ENCODE results near the gene SKIC2. TPM values are rescaled to one million over a fixed set of nuclear protein-coding genes. Genes with fewer than 3 reads are reported as not detected.
"Not testable (repeated sequence)": the region's sequence is repeated elsewhere in the genome, so short reads cannot be mapped to it uniquely, and the experiment has no call there.

SKIC2 gene
- polyA plus RNA-seq, 2 donors = 39.1 to 58.0 TPM

GRCh38 chr6:32008616-32009015, 49.6 kb downstream of the SKIC2 start:
- H3K36me3 ChIP-seq (ENCODE audit: control insufficient read depth in 2 of 2, insufficient read depth in 2 of 2, low read length in 1 of 2); H3K4me3 ChIP-seq (ENCODE audit: low read depth in 1 of 2, low read length in 2 of 2); H3K27ac ChIP-seq (ENCODE audit: low read depth in 2 of 2, low read length in 1 of 2); H3K4me1 ChIP-seq (ENCODE audit: control insufficient read depth in 2 of 2, insufficient read depth in 2 of 2, low read length in 1 of 2); H3K9me3 ChIP-seq (ENCODE audit: control insufficient read depth in 2 of 2, insufficient read depth in 1 of 2, low read depth in 1 of 2, low read length in 1 of 2); H3K27me3 ChIP-seq (ENCODE audit: control insufficient read depth in 1 of 2, insufficient read depth in 2 of 2, low read length in 2 of 2): not testable (repeated sequence)
- 29 to 63% methylated on average over 5 to 7 of the region's 12 CpGs for WGBS, 2 donors

GRCh38 chr6:32009537-32009936, 50.6 kb downstream of the SKIC2 start:
- 77 to 83% methylated on average over 2 to 11 of the region's 12 CpGs for WGBS, 2 donors
- not testable (repeated sequence) for H3K27me3 ChIP-seq (ENCODE audit: control insufficient read depth in 1 of 2, insufficient read depth in 2 of 2, low read length in 2 of 2); H3K4me1 ChIP-seq (ENCODE audit: control insufficient read depth in 2 of 2, insufficient read depth in 2 of 2, low read length in 1 of 2); H3K36me3 ChIP-seq (ENCODE audit: control insufficient read depth in 2 of 2, insufficient read depth in 2 of 2, low read length in 1 of 2); H3K4me3 ChIP-seq (ENCODE audit: low read depth in 1 of 2, low read length in 2 of 2); H3K9me3 ChIP-seq (ENCODE audit: control insufficient read depth in 2 of 2, insufficient read depth in 1 of 2, low read depth in 1 of 2, low read length in 1 of 2); H3K27ac ChIP-seq (ENCODE audit: low read depth in 2 of 2, low read length in 1 of 2)

GRCh38 chr6:32010856-32011530, 52.0 kb downstream of the SKIC2 start:
- H3K4me1 ChIP-seq (ENCODE audit: control insufficient read depth in 2 of 2, insufficient read depth in 2 of 2, low read length in 1 of 2); H3K36me3 ChIP-seq (ENCODE audit: control insufficient read depth in 2 of 2, insufficient read depth in 2 of 2, low read length in 1 of 2); H3K27ac ChIP-seq (ENCODE audit: low read depth in 2 of 2, low read length in 1 of 2); H3K9me3 ChIP-seq (ENCODE audit: control insufficient read depth in 2 of 2, insufficient read depth in 1 of 2, low read depth in 1 of 2, low read length in 1 of 2); H3K27me3 ChIP-seq (ENCODE audit: control insufficient read depth in 1 of 2, insufficient read depth in 2 of 2, low read length in 2 of 2); H3K4me3 ChIP-seq (ENCODE audit: low read depth in 1 of 2, low read length in 2 of 2): not testable (repeated sequence)
- 75 to 76% methylated on average over 16 to 17 of the region's 27 CpGs for WGBS, 2 donors

GRCh38 chr6:32012941-32013617, 54.1 kb downstream of the SKIC2 start:
- not testable (repeated sequence) for H3K27ac ChIP-seq (ENCODE audit: low read depth in 2 of 2, low read length in 1 of 2); H3K36me3 ChIP-seq (ENCODE audit: control insufficient read depth in 2 of 2, insufficient read depth in 2 of 2, low read length in 1 of 2); H3K27me3 ChIP-seq (ENCODE audit: control insufficient read depth in 1 of 2, insufficient read depth in 2 of 2, low read length in 2 of 2); H3K4me1 ChIP-seq (ENCODE audit: control insufficient read depth in 2 of 2, insufficient read depth in 2 of 2, low read length in 1 of 2); H3K4me3 ChIP-seq (ENCODE audit: low read depth in 1 of 2, low read length in 2 of 2); H3K9me3 ChIP-seq (ENCODE audit: control insufficient read depth in 2 of 2, insufficient read depth in 1 of 2, low read depth in 1 of 2, low read length in 1 of 2)
- WGBS, 2 donors = 83% methylated on average over 14 to 17 of the region's 17 CpGs

- no CpG with 5 or more reads among the region's 5 CpGs for WGBS, 2 donors
- not testable (repeated sequence) for H3K27me3 ChIP-seq (ENCODE audit: control insufficient read depth in 1 of 2, insufficient read depth in 2 of 2, low read length in 2 of 2); H3K9me3 ChIP-seq (ENCODE audit: control insufficient read depth in 2 of 2, insufficient read depth in 1 of 2, low read depth in 1 of 2, low read length in 1 of 2)
Observed at GRCh38 chr6:32013738-32014137, 54.8 kb downstream of the SKIC2 start.

GRCh38 chr6:32014547-32014946, 55.6 kb downstream of the SKIC2 start, which contains the start of gene C4B:
TSS of gene C4B (plus strand) at chr6:32014795. CDS start at chr6:32014846, 51 bp downstream.
- not testable (repeated sequence) for H3K27me3 ChIP-seq (ENCODE audit: control insufficient read depth in 1 of 2, insufficient read depth in 2 of 2, low read length in 2 of 2); H3K4me3 ChIP-seq (ENCODE audit: low read depth in 1 of 2, low read length in 2 of 2); H3K9me3 ChIP-seq (ENCODE audit: control insufficient read depth in 2 of 2, insufficient read depth in 1 of 2, low read depth in 1 of 2, low read length in 1 of 2); H3K27ac ChIP-seq (ENCODE audit: low read depth in 2 of 2, low read length in 1 of 2); H3K36me3 ChIP-seq (ENCODE audit: control insufficient read depth in 2 of 2, insufficient read depth in 2 of 2, low read length in 1 of 2); H3K4me1 ChIP-seq (ENCODE audit: control insufficient read depth in 2 of 2, insufficient read depth in 2 of 2, low read length in 1 of 2)
- WGBS, 2 donors = no CpG with 5 or more reads among the region's 6 CpGs

More at GRCh38 chr6:32013738-32014137, 54.8 kb downstream of the SKIC2 start:
- not testable (repeated sequence) for H3K4me1 ChIP-seq (ENCODE audit: control insufficient read depth in 2 of 2, insufficient read depth in 2 of 2, low read length in 1 of 2); H3K27ac ChIP-seq (ENCODE audit: low read depth in 2 of 2, low read length in 1 of 2); H3K4me3 ChIP-seq (ENCODE audit: low read depth in 1 of 2, low read length in 2 of 2); H3K36me3 ChIP-seq (ENCODE audit: control insufficient read depth in 2 of 2, insufficient read depth in 2 of 2, low read length in 1 of 2)

Other genes with a start within 250 kb of the SKIC2 start
- gene LY6G6D, start 243.8 kb upstream of the SKIC2 start, polyA plus RNA-seq = 1 to 10 TPM in 1 of 2 donors, under 1 TPM in 1; 0.67 to 1.3 TPM
- 10 to 100 TPM; 17.2 to 21.9 TPM for gene LY6G6C, start 237.4 kb upstream of the SKIC2 start, polyA plus RNA-seq
- under 1 TPM; 0.49 to 0.88 TPM for gene MPIG6B, start 235.8 kb upstream of the SKIC2 start, polyA plus RNA-seq
- 10 to 100 TPM; 46.5 to 73.3 TPM for gene DDAH2, start 229.9 kb upstream of the SKIC2 start, polyA plus RNA-seq
- 100 to 1,000 TPM; 258 to 412 TPM for gene CLIC1, start 222.6 kb upstream of the SKIC2 start, polyA plus RNA-seq
- 10 to 100 TPM in 1 of 2 donors, 1 to 10 TPM in 1; 6.3 to 15.8 TPM for gene MSH5, start 219.2 kb upstream of the SKIC2 start, polyA plus RNA-seq
- gene SAPCD1, start 196.5 kb upstream of the SKIC2 start, polyA plus RNA-seq = 1 to 10 TPM; 2.3 to 7.6 TPM
- 1 to 10 TPM in 1 of 2 donors, under 1 TPM in 1; 0.33 to 1.3 TPM for gene VWA7, start 181.8 kb upstream of the SKIC2 start, polyA plus RNA-seq
- gene VARS1, start 163.4 kb upstream of the SKIC2 start, polyA plus RNA-seq = 10 to 100 TPM; 35.7 to 37.3 TPM
- 10 to 100 TPM; 25.6 to 42.9 TPM for gene LSM2, start 152.2 kb upstream of the SKIC2 start, polyA plus RNA-seq
- under 1 TPM; 0.39 to 0.42 TPM for gene HSPA1L, start 143.9 kb upstream of the SKIC2 start, polyA plus RNA-seq
- gene HSPA1A, start 143.6 kb upstream of the SKIC2 start, polyA plus RNA-seq = 100 to 1,000 TPM; 105 to 125 TPM
- 100 to 1,000 TPM in 1 of 2 donors, 10 to 100 TPM in 1; 26.9 to 103 TPM for gene HSPA1B, start 131.4 kb upstream of the SKIC2 start, polyA plus RNA-seq
- gene NEU1, start 96.4 kb upstream of the SKIC2 start, polyA plus RNA-seq = 10 to 100 TPM; 13.6 to 14.6 TPM
- gene SLC44A4, start 80.2 kb upstream of the SKIC2 start, polyA plus RNA-seq = under 1 TPM; 0.19 to 0.33 TPM
- gene EHMT2, start 61.5 kb upstream of the SKIC2 start, polyA plus RNA-seq = 10 to 100 TPM; 27.2 to 39.6 TPM
- 1 to 10 TPM; 2.4 to 3.6 TPM for gene ZBTB12, start 57.1 kb upstream of the SKIC2 start, polyA plus RNA-seq
- gene C2, start 31.5 kb upstream of the SKIC2 start, polyA plus RNA-seq = 1 to 10 TPM; 1.2 to 1.3 TPM
- gene CFB, start 13.1 kb upstream of the SKIC2 start, polyA plus RNA-seq = 10 to 100 TPM; 15.9 to 19.6 TPM
- 10 to 100 TPM; 30.2 to 49.3 TPM for gene NELFE, start 204 bp upstream of the SKIC2 start, polyA plus RNA-seq
- 10 to 100 TPM; 11.8 to 16.5 TPM for gene DXO, start 13.0 kb downstream of the SKIC2 start, polyA plus RNA-seq
- 10 to 100 TPM in 1 of 2 donors, 1 to 10 TPM in 1; 6.9 to 13.1 TPM for gene C4A, start 22.9 kb downstream of the SKIC2 start, polyA plus RNA-seq
- gene C4B, start 55.6 kb downstream of the SKIC2 start, polyA plus RNA-seq = 10 to 100 TPM in 1 of 2 donors, 1 to 10 TPM in 1; 5.3 to 15.0 TPM
- under 1 TPM; 0.43 to 0.47 TPM for gene CYP21A2, start 79.2 kb downstream of the SKIC2 start, polyA plus RNA-seq
- 10 to 100 TPM; 14.8 to 15.5 TPM for gene TNXB, start 150.2 kb downstream of the SKIC2 start, polyA plus RNA-seq
- 10 to 100 TPM; 47.5 to 60.2 TPM for gene ATF6B, start 169.1 kb downstream of the SKIC2 start, polyA plus RNA-seq
- gene FKBPL, start 171.1 kb downstream of the SKIC2 start, polyA plus RNA-seq = 10 to 100 TPM in 1 of 2 donors, 1 to 10 TPM in 1; 8.1 to 13.7 TPM
- 1 to 10 TPM; 1.8 to 2.3 TPM for gene PRRT1, start 192.8 kb downstream of the SKIC2 start, polyA plus RNA-seq
- 10 to 100 TPM; 20.7 to 21.6 TPM for gene PPT2, start 195.0 kb downstream of the SKIC2 start, polyA plus RNA-seq
- 10 to 100 TPM; 18.5 to 27.7 TPM for gene EGFL8, start 205.4 kb downstream of the SKIC2 start, polyA plus RNA-seq
- 10 to 100 TPM; 15.3 to 18.3 TPM for gene AGPAT1, start 216.9 kb downstream of the SKIC2 start, polyA plus RNA-seq
- 10 to 100 TPM; 36.3 to 44.9 TPM for gene RNF5, start 219.2 kb downstream of the SKIC2 start, polyA plus RNA-seq
- gene AGER, start 225.1 kb downstream of the SKIC2 start, polyA plus RNA-seq = 1 to 10 TPM; 3.5 to 8.3 TPM
- 10 to 100 TPM; 29.4 to 49.8 TPM for gene PBX2, start 231.0 kb downstream of the SKIC2 start, polyA plus RNA-seq
- 1 to 10 TPM; 4.0 to 4.6 TPM for gene GPSM3, start 233.5 kb downstream of the SKIC2 start, polyA plus RNA-seq